ENCODE measurements around the gene CMSS1.

Gene CMSS1

DNA sequence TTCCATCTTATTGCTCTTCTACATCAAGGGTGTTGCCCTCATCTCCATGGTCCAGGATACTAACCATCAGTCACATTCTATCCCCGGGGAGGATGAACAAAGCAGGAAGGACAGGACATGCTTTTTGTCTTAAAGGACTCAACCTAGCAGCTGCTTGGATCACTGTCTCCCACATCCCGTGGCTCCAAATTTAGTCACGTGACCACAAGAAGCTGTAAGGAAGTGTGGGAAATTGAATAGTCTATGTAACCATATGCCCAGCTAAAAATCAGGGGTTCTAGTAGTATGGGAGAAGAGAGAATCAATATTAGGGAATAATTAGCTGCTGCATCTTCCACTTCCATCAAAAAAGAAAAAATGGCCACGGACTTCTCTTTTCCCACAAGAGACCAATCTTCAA, 18.2 kb upstream of the CMSS1 start:
- Mint-ChIP-seq H3K27me3 (no peaks in the 10 kb centered on the region), H3K9me3 (peaks cover 14% of the 10 kb centered on the region), H3K4me3 (no peak overlapping the region), H3K36me3 (ENCODE audit: low read depth) (peaks cover 14% of the 10 kb centered on the region), H3K4me1 (ENCODE audit: low read depth) (no peaks in the 10 kb centered on the region), H3K27ac (no peak overlapping the region)

DNA sequence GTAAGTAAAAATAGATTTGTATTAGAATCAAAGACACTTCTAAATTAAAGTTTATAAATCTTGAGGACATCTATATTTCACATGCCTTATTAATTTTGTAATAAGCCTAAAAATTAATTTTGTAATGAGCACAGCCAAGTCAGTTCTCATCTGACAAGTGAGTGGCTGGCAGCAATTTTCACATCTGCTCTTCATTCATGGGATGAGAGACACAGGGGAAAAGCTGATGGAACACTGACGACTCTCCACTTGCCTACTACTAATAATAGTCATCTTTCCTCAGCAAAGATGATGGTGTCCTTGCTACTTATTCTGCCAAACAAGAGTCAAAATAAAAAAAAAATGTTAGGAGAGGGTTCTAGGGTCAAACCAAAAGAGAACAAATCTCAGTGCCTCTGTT, 14.4 kb upstream of the CMSS1 start:
- Mint-ChIP-seq H3K27me3 (no peaks in the 10 kb centered on the region), H3K4me3 (no peak overlapping the region), H3K36me3 (ENCODE audit: low read depth) (peaks cover 24% of the 10 kb centered on the region), H3K9me3 (peaks cover 22% of the 10 kb centered on the region), H3K27ac (no peak overlapping the region), H3K4me1 (ENCODE audit: low read depth) (no peaks in the 10 kb centered on the region)

DNA sequence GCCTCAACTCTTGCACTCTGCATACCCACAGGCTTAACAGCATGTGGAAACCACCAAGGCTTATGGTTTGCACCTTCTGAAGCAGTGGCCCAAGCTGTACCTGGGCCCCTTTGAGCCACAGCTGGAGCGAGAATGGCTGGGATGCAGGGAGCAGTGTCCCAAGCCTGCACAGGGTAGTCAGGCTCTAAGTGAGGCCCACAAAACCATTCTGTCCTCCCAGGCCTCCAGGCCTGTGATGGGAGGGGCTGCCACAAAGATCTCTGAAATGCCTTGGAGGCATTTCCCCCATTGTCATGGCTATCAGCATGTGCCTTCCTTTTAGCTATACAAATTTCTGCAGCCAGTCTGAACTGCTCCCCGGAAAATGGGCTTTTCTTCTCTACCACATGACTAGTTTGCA, 12.5 kb upstream of the CMSS1 start:
- peaks cover 24% of the 10 kb centered on the region for H3K36me3 Mint-ChIP-seq (ENCODE audit: low read depth)

GRCh38 chr3:99808163-99808794, 9.4 kb upstream of the CMSS1 start:
- Mint-ChIP-seq H3K27me3 (no peaks in the 10 kb centered on the region), H3K4me1 (ENCODE audit: low read depth) (no peaks in the 10 kb centered on the region), H3K36me3 (ENCODE audit: low read depth) (peaks cover 15% of the 10 kb centered on the region), H3K9me3 (peaks cover 11% of the 10 kb centered on the region), H3K27ac (no peak overlapping the region), H3K4me3 (no peak overlapping the region)

More for the DNA sequence above, 12.5 kb upstream of the CMSS1 start:
- H3K27ac Mint-ChIP-seq = no peak overlapping the region
- H3K4me1 Mint-ChIP-seq (ENCODE audit: low read depth) = no peaks in the 10 kb centered on the region
- peaks cover 22% of the 10 kb centered on the region for H3K9me3 Mint-ChIP-seq
- no peak overlapping the region for H3K4me3 Mint-ChIP-seq
- no peaks in the 10 kb centered on the region for H3K27me3 Mint-ChIP-seq

DNA sequence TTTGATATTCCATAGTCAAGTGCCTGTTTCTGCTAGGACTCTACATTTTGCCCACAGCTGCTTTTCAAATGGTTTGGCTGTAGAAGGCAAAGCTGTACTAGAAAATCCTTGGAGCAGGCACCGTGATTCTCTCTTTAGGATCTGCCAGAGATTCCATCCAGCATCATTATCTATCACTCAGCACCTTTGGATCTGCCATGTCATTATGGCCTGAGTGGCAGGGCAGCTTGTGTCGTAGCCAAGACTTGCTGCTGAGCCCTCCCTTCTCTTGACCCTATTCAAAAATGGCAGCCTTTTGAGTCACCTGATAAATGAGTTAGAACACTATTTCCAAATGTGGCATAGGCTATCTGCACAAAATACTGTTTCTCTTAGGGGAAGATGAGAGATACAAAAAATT, 8.1 kb upstream of the CMSS1 start:
- Mint-ChIP-seq H3K4me1 (ENCODE audit: low read depth) (no peaks in the 10 kb centered on the region), H3K27me3 (no peaks in the 10 kb centered on the region), H3K27ac (no peak overlapping the region), H3K4me3 (no peak overlapping the region), H3K36me3 (ENCODE audit: low read depth) (peaks cover 8% of the 10 kb centered on the region), H3K9me3 (peaks cover 7% of the 10 kb centered on the region)

- no peaks in the 10 kb centered on the region for H3K4me1 Mint-ChIP-seq (ENCODE audit: low read depth)
- H3K4me3 Mint-ChIP-seq = no peak overlapping the region
- no peaks in the 10 kb centered on the region for H3K27me3 Mint-ChIP-seq
- no peak overlapping the region for H3K27ac Mint-ChIP-seq
- peaks cover 6% of the 10 kb centered on the region for H3K9me3 Mint-ChIP-seq
- H3K36me3 Mint-ChIP-seq (ENCODE audit: low read depth) = peaks cover 6% of the 10 kb centered on the region
Measured at GRCh38 chr3:99810403-99810802, 7.3 kb upstream of the CMSS1 start.

DNA sequence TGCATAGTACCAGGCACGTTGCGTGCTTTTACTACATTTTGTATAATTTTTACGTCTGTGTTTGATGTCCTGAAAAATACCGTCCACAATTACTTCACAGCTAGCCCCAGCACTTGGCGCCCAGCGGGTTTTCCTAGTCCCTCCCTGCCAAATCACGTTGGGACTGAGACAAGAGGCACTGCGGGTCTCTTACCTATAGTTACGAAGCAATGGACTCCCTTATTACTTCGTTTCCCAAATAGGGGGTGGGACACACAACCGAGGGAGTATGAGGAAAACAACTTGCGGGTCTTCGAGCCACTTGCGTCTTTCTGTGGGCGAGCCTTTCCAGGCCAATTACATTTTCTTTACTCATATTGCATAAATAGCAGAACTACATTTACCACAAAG, 620 bp upstream of the CMSS1 start:
- Mint-ChIP-seq H3K9me3 (no peaks in the 10 kb centered on the region), H3K36me3 (ENCODE audit: low read depth) (peaks cover 20% of the 10 kb centered on the region), H3K27me3 (no peaks in the 10 kb centered on the region), H3K27ac (peak overlapping the region; percentile 100), H3K4me3 (peak overlapping the region; percentile 99), H3K4me1 (ENCODE audit: low read depth) (peaks cover 50% of the 10 kb centered on the region)

DNA sequence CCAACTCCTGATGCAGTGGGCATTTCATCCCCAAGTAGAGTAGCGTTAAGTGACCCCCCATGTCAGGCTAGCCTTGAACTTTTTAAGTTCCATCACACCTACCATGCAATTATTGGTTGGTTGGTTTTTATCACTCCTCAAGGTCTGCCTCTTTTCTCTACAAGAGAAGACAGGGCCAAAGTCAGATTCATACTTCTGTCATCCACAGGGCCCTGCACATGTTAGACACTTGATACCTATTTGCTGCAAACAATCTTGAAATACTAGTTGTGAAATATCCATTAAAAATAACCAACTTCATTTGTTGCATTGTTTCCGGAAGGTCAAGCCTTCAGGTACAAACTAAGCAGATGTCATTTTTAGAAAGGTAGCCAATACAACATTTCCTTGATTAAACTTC, 1.2 kb downstream of the CMSS1 start:
- Mint-ChIP-seq H3K4me1 (ENCODE audit: low read depth) (peaks cover 57% of the 10 kb centered on the region), H3K4me3 (peak overlapping the region; percentile 99), H3K9me3 (no peaks in the 10 kb centered on the region), H3K27ac (peak overlapping the region; percentile 69), H3K36me3 (ENCODE audit: low read depth) (peaks cover 20% of the 10 kb centered on the region), H3K27me3 (no peaks in the 10 kb centered on the region)

DNA sequence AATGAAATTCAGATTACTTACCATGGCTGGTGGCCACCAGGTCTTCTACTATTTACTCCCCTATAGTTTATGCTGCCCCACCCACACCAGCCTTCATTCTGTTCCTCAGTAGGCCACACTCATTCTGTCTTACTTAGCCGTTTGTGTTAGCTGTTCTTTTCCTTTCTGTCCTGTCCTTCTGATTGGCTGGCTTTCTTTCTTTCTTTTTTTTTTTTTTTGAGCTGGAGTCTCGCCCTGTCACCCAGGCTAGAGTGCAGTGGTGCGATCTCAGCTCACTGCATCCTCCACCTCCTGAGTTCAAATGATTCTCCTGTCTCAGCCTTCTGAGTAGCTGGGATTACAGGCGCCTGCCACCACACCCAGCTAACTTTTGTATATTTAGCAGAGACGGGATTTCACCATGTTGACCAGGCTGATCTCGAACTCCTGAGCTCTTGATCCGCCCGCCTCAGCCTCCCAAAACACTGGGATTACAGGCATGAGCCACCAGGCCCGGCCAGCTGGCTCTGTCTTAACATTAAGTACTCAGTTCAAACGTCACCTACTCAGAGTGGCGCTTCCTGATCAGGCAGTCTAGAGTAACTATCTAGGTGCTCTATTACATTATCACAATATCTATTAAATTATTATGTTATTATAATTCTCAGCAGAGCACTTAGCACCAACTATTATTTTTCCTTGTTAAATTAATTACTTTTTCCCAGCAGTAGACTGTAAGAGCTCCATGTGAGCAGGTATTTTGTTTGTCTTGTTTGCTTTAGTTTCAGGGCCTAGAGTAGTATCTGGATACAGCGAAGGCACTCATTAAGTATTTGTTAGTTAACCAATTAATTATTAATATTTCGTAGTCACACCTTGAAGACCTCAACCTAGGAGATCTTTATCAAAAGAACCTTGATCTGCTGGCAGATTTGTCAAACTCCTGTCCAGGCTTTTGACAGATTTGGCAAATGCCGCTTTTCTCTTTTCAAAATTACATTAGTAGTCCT, 6.4 kb downstream of the CMSS1 start:
- Mint-ChIP-seq H3K9me3 (no peaks in the 10 kb centered on the region), H3K4me3 (no peak overlapping the region), H3K36me3 (ENCODE audit: low read depth) (peaks cover 29% of the 10 kb centered on the region), H3K4me1 (ENCODE audit: low read depth) (peaks cover 42% of the 10 kb centered on the region), H3K27me3 (no peaks in the 10 kb centered on the region), H3K27ac (no peak overlapping the region)

- peak overlapping the region; percentile 5 for H3K4me3 Mint-ChIP-seq
- H3K36me3 Mint-ChIP-seq (ENCODE audit: low read depth) = peaks cover 25% of the 10 kb centered on the region
- H3K27me3 Mint-ChIP-seq = no peaks in the 10 kb centered on the region
- H3K9me3 Mint-ChIP-seq = no peaks in the 10 kb centered on the region
- H3K27ac Mint-ChIP-seq = peak overlapping the region; percentile 62
- H3K4me1 Mint-ChIP-seq (ENCODE audit: low read depth) = peaks cover 35% of the 10 kb centered on the region
Measured at GRCh38 chr3:99825004-99825640, 7.5 kb downstream of the CMSS1 start.

- Mint-ChIP-seq H3K27me3 (no peaks in the 10 kb centered on the region), H3K27ac (no peak overlapping the region), H3K9me3 (no peaks in the 10 kb centered on the region), H3K4me1 (ENCODE audit: low read depth) (peaks cover 12% of the 10 kb centered on the region), H3K4me3 (no peak overlapping the region), H3K36me3 (ENCODE audit: low read depth) (peaks cover 9% of the 10 kb centered on the region)
Measured at GRCh38 chr3:99829844-99830243, 12.2 kb downstream of the CMSS1 start.

- Mint-ChIP-seq H3K4me1 (ENCODE audit: low read depth) (peaks cover 4% of the 10 kb centered on the region), H3K4me3 (no peak overlapping the region), H3K9me3 (no peaks in the 10 kb centered on the region), H3K36me3 (ENCODE audit: low read depth) (no peaks in the 10 kb centered on the region), H3K27ac (no peak overlapping the region), H3K27me3 (no peaks in the 10 kb centered on the region)
Measured at GRCh38 chr3:99833617-99834205, 16.0 kb downstream of the CMSS1 start.

DNA sequence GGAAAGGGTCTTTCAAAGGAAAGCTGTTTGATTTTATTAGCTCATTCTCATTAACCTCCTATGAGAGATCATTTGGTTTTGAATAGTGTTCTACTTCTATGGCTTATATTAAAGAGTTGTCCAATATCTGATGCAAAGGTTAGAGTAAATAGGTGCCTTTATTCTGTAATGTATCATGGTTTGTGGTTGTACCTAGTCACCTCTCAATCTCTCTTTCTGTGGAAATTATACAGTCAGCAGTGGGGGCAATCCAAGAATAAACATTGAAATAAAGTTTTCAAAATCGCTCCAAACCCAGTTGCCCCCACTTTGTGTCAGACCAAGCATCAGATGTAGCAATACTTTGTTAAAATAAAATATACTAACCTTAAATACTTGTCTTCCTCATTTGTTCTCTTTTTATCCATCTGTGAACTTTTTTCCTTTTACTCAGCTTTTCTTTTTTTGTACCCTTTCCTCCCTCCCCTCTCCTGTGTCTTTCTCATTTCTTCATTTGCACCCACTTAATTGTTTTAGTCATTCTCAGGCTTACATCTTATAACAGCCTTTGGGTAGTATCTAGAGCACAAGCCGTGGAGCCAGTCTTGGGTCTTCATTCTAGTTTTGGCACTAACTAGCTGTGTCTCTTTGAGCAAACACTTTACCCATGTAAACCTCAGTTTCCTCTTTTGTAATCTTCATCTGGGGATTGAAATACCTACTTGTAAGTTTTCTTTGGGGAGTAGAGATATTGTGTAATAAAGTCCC, 16.7 kb downstream of the CMSS1 start:
- H3K4me3 Mint-ChIP-seq = no peak overlapping the region
- H3K27ac Mint-ChIP-seq = no peak overlapping the region
- peaks cover 4% of the 10 kb centered on the region for H3K4me1 Mint-ChIP-seq (ENCODE audit: low read depth)
- no peaks in the 10 kb centered on the region for H3K27me3 Mint-ChIP-seq
- no peaks in the 10 kb centered on the region for H3K9me3 Mint-ChIP-seq
- H3K36me3 Mint-ChIP-seq (ENCODE audit: low read depth) = no peaks in the 10 kb centered on the region

GRCh38 chr3:99836681-99837080, 19.0 kb downstream of the CMSS1 start:
- H3K4me1 Mint-ChIP-seq (ENCODE audit: low read depth) = no peaks in the 10 kb centered on the region
- H3K27me3 Mint-ChIP-seq = no peaks in the 10 kb centered on the region
- no peak overlapping the region for H3K4me3 Mint-ChIP-seq
- no peak overlapping the region for H3K27ac Mint-ChIP-seq
- H3K36me3 Mint-ChIP-seq (ENCODE audit: low read depth) = peaks cover 8% of the 10 kb centered on the region
- no peaks in the 10 kb centered on the region for H3K9me3 Mint-ChIP-seq
